Trophoblast cell (in vitro differentiated cells and primary cell): ENCODE data around the gene IFNAR1.

Experiments used
- DNase-seq, 2 donors: peaks; one replicate each; pipeline ENCODE4 v3.0.0-alpha.2; 2016
- H2AFZ ChIP-seq: 2 replicates; pipeline ENCODE4 v1.6.1; 2013; ENCODE audit warnings: low read length, moderate library complexity, mild to moderate bottlenecking; ENCODE audit not compliant: insufficient read depth, poor library complexity
- H2AK5ac ChIP-seq: 2 replicates; pipeline ENCODE4 v1.6.1; 2013; ENCODE audit warnings: mild to moderate bottlenecking, low read length
- H2BK120ac ChIP-seq: 2 replicates; pipeline ENCODE4 v1.6.1; 2013; ENCODE audit warnings: low read length, mild to moderate bottlenecking, moderate library complexity; ENCODE audit not compliant: insufficient read depth, poor library complexity
- H2BK12ac ChIP-seq: 2 replicates; pipeline ENCODE4 v1.6.1; 2013; ENCODE audit warnings: mild to moderate bottlenecking, low read length, moderate library complexity
- H2BK5ac ChIP-seq: 2 replicates; pipeline ENCODE4 v1.6.1; 2013; ENCODE audit warnings: low read length, low read depth, moderate library complexity, mild to moderate bottlenecking; ENCODE audit not compliant: poor library complexity
- H3K14ac ChIP-seq: 2 replicates; pipeline ENCODE4 v1.6.1; 2013; ENCODE audit warnings: mild to moderate bottlenecking, low read length
- H3K18ac ChIP-seq: 2 replicates; pipeline ENCODE4 v1.6.1; 2013; ENCODE audit warnings: mild to moderate bottlenecking, low read length
- H3K23ac ChIP-seq: 2 replicates; pipeline ENCODE4 v1.6.1; 2013; ENCODE audit warnings: low read length
- H3K27ac ChIP-seq: 2 replicates; pipeline ENCODE4 v1.5.1; 2013; ENCODE audit warnings: low read depth, mild to moderate bottlenecking, inconsistent platforms, low read length, moderate library complexity
- H3K27me3 ChIP-seq: 2 replicates; pipeline ENCODE4 v1.6.1; 2013; ENCODE audit warnings: inconsistent platforms, mild to moderate bottlenecking, low read length, moderate library complexity; ENCODE audit not compliant: insufficient read depth
- H3K36me3 ChIP-seq, 2 experiments: 1 replicate in 1 of 2; 2 replicates in 1 of 2; pipeline ENCODE4 v1.6.1; 2013; ENCODE audit warnings: low read length in 2 of 2, mild to moderate bottlenecking in 2 of 2, moderate library complexity in 1 of 2; ENCODE audit not compliant: insufficient read depth in 2 of 2, control insufficient read depth in 1 of 2
- H3K4ac ChIP-seq: 2 replicates; pipeline ENCODE4 v1.6.1; 2013; ENCODE audit warnings: low read depth, mild to moderate bottlenecking, low read length, moderate library complexity
- H3K4me1 ChIP-seq, 2 experiments: 1 replicate in 1 of 2; 2 replicates in 1 of 2; pipeline ENCODE4 v1.6.1; 2013; ENCODE audit warnings: low read length in 2 of 2, mild to moderate bottlenecking in 2 of 2, moderate library complexity in 1 of 2; ENCODE audit not compliant: insufficient read depth in 2 of 2, control insufficient read depth in 1 of 2
- H3K4me2 ChIP-seq: 2 replicates; pipeline ENCODE4 v1.6.1; 2013; ENCODE audit warnings: inconsistent platforms, mild to moderate bottlenecking, low read length, moderate library complexity
- H3K4me3 ChIP-seq: 2 replicates; pipeline ENCODE4 v1.5.1; 2013; ENCODE audit warnings: mild to moderate bottlenecking, low read depth, low read length, inconsistent platforms
- H3K79me1 ChIP-seq: one replicate; pipeline ENCODE4 v1.6.1; 2013; ENCODE audit warnings: low read length
- H3K79me2 ChIP-seq: 2 replicates; pipeline ENCODE4 v1.6.1; 2013; ENCODE audit warnings: low read length, mild to moderate bottlenecking; ENCODE audit not compliant: control insufficient read depth, insufficient read depth, poor library complexity
- H3K9ac ChIP-seq: 2 replicates; pipeline ENCODE4 v1.6.1; 2013; ENCODE audit warnings: mild to moderate bottlenecking, low read length
- H3K9me3 ChIP-seq: 2 replicates; pipeline ENCODE4 v1.6.1; 2013; ENCODE audit warnings: low read depth, mild to moderate bottlenecking, control low read depth, inconsistent platforms, low read length; ENCODE audit not compliant: insufficient read depth
- H4K12ac ChIP-seq: 2 replicates; pipeline ENCODE4 v1.6.1; 2013; ENCODE audit warnings: low read depth, mild to moderate bottlenecking, low read length, moderate library complexity
- H4K8ac ChIP-seq: 2 replicates; pipeline ENCODE4 v1.6.1; 2013; ENCODE audit warnings: low read depth, mild to moderate bottlenecking, low read length, moderate library complexity
- H4K91ac ChIP-seq: one replicate; pipeline ENCODE4 v1.6.1; 2013; ENCODE audit warnings: low read depth, mild to moderate bottlenecking, low read length, moderate library complexity
- WGBS: extraction: QIAGEN DNeasy Blood & Tissue Kit; methylation state at CpG from one replicate; pipeline ENCODE4 v1.1.7; 2013; ENCODE audit warnings: missing lambda C conversion rate; ENCODE audit not compliant: insufficient read length, insufficient coverage; ENCODE audit errors: extremely low coverage; 5-methylcytosine and 5-hydroxymethylcytosine counted together

IFNAR1 gene

DNA sequence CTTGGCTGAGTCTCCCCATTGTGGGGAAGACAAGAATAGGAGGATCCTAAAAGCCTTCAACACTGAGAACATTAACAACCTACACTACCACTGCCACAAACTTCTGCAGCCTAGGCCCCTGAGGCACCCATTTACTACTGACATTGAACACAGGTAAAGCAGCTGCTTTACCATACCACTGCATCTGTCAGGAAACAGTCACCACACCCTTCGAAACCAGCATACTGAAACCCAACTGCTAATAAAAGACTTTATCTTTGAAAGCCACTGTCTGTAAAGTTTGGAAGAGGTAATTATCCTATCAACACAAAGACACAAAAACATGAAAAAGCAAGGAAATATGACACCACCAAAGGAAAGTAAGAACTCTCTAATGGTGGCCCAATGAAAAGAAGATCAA, 7.4 kb downstream of the IFNAR1 start:
- Histone ChIP-seq H3K4ac (peak overlapping the region; percentile 32), H4K8ac (no peak overlapping the region), H2BK5ac (no peak overlapping the region), H3K27ac (no peak overlapping the region), H3K14ac (no peak overlapping the region), H3K9ac (no peak overlapping the region), H3K23ac (no peak overlapping the region), H2BK12ac (no peak overlapping the region), H2BK120ac (no peak overlapping the region), H3K4me1 (peaks cover 0 to 5% of the 10 kb centered on the region in 2 experiments), H3K79me2 (no peaks in the 10 kb centered on the region), H2AK5ac (no peak overlapping the region), H4K12ac (no peak overlapping the region), H3K36me3 (peaks cover 6 to 14% of the 10 kb centered on the region in 2 experiments), H3K18ac (no peak overlapping the region), H3K4me3 (no peak overlapping the region), H3K79me1 (no peaks in the 10 kb centered on the region), H3K4me2 (no peak overlapping the region), H2AFZ (no peak overlapping the region), H3K27me3 (no peaks in the 10 kb centered on the region), H4K91ac (no peak overlapping the region), H3K9me3 (peaks cover 9% of the 10 kb centered on the region)
- no peak for DNase-seq
- WGBS: no CpG with 5 or more reads among the region's 1 CpG

DNA sequence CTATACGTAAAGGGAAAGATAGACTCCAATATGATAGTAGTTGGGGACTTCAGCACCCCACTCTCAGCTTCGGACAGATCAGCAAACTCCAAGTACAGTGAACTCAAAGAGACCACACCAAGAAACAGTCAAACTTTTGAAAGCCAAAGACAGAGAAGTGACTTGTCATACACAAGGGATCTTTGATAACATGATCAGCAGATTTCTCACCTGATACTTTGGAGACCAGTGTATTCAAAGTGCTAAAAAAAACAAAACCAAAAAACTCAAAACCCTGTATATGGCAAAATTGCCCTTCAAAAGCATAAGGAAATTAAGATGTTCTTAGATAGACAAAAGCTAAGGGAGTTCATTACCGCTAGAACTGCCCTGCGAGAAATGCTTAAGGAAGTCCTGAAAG, 9.4 kb downstream of the IFNAR1 start:
- no peak overlapping the region for H3K27ac ChIP-seq
- H3K4me1 ChIP-seq: no peaks in the 10 kb centered on the region
- no peak overlapping the region for H3K4ac ChIP-seq
- no peak overlapping the region for H3K14ac ChIP-seq
- H2BK5ac ChIP-seq: no peak overlapping the region
- no peak overlapping the region for H3K23ac ChIP-seq
- no peak overlapping the region for H3K9ac ChIP-seq
- H4K91ac ChIP-seq: no peak overlapping the region
- no peak overlapping the region for H3K4me3 ChIP-seq
- no peak overlapping the region for H3K18ac ChIP-seq
- DNase-seq: no peak
- peaks cover 6 to 14% of the 10 kb centered on the region in 2 experiments for H3K36me3 ChIP-seq
- no peak overlapping the region for H4K12ac ChIP-seq
- H2BK12ac ChIP-seq: no peak overlapping the region
- WGBS: no CpG with 5 or more reads among the region's 4 CpGs
- no peaks in the 10 kb centered on the region for H3K79me1 ChIP-seq
- H3K79me2 ChIP-seq: no peaks in the 10 kb centered on the region
- H2AK5ac ChIP-seq: no peak overlapping the region
- H2AFZ ChIP-seq: no peak overlapping the region
- no peak overlapping the region for H2BK120ac ChIP-seq
- no peak overlapping the region for H3K4me2 ChIP-seq
- no peaks in the 10 kb centered on the region for H3K27me3 ChIP-seq
- H3K9me3 ChIP-seq: peaks cover 9% of the 10 kb centered on the region
- no peak overlapping the region for H4K8ac ChIP-seq

DNA sequence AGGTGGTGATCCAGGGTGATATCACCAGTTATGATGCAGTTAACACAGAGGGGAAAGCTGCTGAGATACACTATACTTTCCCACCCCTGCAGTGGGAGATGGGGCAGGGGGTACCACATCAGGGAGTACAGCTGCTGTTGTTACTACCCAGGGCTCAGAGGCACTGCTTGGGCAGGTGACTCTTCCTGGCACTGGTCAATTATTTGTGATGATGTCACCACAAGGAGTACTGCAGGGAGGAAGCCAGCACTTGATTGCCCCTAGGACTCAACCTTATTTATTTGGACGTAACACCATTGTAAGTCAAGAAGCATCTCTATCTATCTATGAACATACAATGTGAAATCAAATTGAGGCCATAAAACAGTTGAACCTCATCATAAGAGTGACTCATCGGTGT, 10.1 kb downstream of the IFNAR1 start:
- Histone ChIP-seq H3K4me1 (no peaks in the 10 kb centered on the region), H3K27me3 (no peaks in the 10 kb centered on the region), H4K8ac (no peak overlapping the region), H2BK12ac (no peak overlapping the region), H3K4ac (no peak overlapping the region), H3K79me1 (no peaks in the 10 kb centered on the region), H2BK120ac (no peak overlapping the region), H3K79me2 (no peaks in the 10 kb centered on the region), H3K18ac (no peak overlapping the region), H3K4me2 (no peak overlapping the region), H2AK5ac (no peak overlapping the region), H4K12ac (no peak overlapping the region), H3K14ac (no peak overlapping the region), H2AFZ (no peak overlapping the region), H4K91ac (no peak overlapping the region), H3K9ac (no peak overlapping the region), H2BK5ac (no peak overlapping the region), H3K27ac (no peak overlapping the region), H3K36me3 (peaks cover 6 to 14% of the 10 kb centered on the region in 2 experiments), H3K9me3 (peaks cover 9% of the 10 kb centered on the region), H3K23ac (no peak overlapping the region), H3K4me3 (no peak overlapping the region)
- DNase-seq: no peak
- WGBS: no CpG with 5 or more reads among the region's 2 CpGs

DNA sequence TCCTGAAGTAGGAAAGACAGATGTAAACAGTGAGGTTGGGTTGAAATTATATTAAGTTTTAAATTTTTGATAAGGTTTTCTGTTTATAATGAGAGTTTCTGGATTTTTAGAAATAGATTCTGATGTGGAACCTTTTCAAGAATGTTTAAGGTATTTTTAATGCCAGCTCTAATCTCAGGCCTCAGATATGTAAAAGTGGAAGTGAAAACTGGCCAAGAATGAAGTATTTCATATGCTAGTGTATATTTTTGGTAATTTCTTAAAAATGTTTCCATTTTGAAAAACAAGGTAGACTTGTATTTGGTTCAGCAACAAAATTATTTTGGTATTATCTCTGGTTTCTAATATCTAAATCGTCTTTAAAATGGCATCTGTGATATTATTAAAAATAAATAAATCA, 14.4 kb downstream of the IFNAR1 start:
- H3K27me3 ChIP-seq: no peaks in the 10 kb centered on the region
- no peak overlapping the region for H4K91ac ChIP-seq
- DNase-seq: no peak
- H3K23ac ChIP-seq: no peak overlapping the region
- no peak overlapping the region for H4K12ac ChIP-seq
- H3K27ac ChIP-seq: no peak overlapping the region
- H3K4me1 ChIP-seq: no peaks in the 10 kb centered on the region
- H3K9ac ChIP-seq: no peak overlapping the region
- no peak overlapping the region for H2BK120ac ChIP-seq
- no peak overlapping the region for H3K14ac ChIP-seq
- no peak overlapping the region for H3K4me2 ChIP-seq
- no peak overlapping the region for H2AFZ ChIP-seq
- H3K79me1 ChIP-seq: no peaks in the 10 kb centered on the region
- no peak overlapping the region for H3K4me3 ChIP-seq
- H2AK5ac ChIP-seq: no peak overlapping the region
- no CpG with 5 or more reads among the region's 1 CpG for WGBS
- peaks cover 2% of the 10 kb centered on the region for H3K9me3 ChIP-seq
- no peak overlapping the region for H2BK5ac ChIP-seq
- no peak overlapping the region for H4K8ac ChIP-seq
- H2BK12ac ChIP-seq: no peak overlapping the region
- no peak overlapping the region for H3K18ac ChIP-seq
- H3K4ac ChIP-seq: no peak overlapping the region
- H3K79me2 ChIP-seq: no peaks in the 10 kb centered on the region
- H3K36me3 ChIP-seq: peaks cover 5 to 10% of the 10 kb centered on the region in 2 experiments
